Psoas muscle (tissue), 8 donors: Measurements from ENCODE around the gene ANKH. TPM values are rescaled to one million over a fixed set of nuclear protein-coding genes. Genes with fewer than 3 reads are reported as not detected.
A peak's percentile ranks its signal among the peaks of the same experiment; 100 is the strongest.

Experiments
- ATAC-seq, 4 donors: fragments of 200-7000 bp; cut with Tn5 transposase; one replicate each; pipeline ENCODE4 v1.9.1; 2020; ENCODE audit warnings: moderate library complexity in 3 of 4, mild to moderate bottlenecking in 2 of 4
- DNase-seq, 2 donors: peaks; one replicate each; pipeline ENCODE4 v3.0.0-alpha.2; 2020
- H3K27ac ChIP-seq: fragments of 200-600 bp; one replicate; pipeline ENCODE4 v1.8.0; 2022
- H3K27me3 ChIP-seq, 3 donors: fragments of 200-600 bp in 1 of 3; one replicate each; pipeline versions ENCODE4 v1.6.1 to v1.8.0; 2013 to 2022; ENCODE audit warnings: low read length in 2 of 3, mild to moderate bottlenecking in 2 of 3, moderate library complexity in 1 of 3; ENCODE audit not compliant: insufficient read depth in 3 of 3
- H3K36me3 ChIP-seq, 2 donors: fragments of 200-600 bp in 1 of 2; one replicate each; pipeline versions ENCODE4 v1.6.1 to v1.8.0; 2013 to 2022; ENCODE audit warnings: low read depth in 1 of 2, mild to moderate bottlenecking in 1 of 2, moderate library complexity in 1 of 2; ENCODE audit not compliant: insufficient read depth in 1 of 2
- H3K4me1 ChIP-seq: fragments of 200-600 bp; one replicate; pipeline ENCODE4 v1.8.0; 2022
- H3K4me3 ChIP-seq: fragments of 200-600 bp; one replicate; pipeline ENCODE4 v1.8.0; 2022; ENCODE audit warnings: mild to moderate bottlenecking
- H3K9me3 ChIP-seq: fragments of 200-600 bp; one replicate; pipeline ENCODE4 v1.8.0; 2022
- CTCF ChIP-seq: fragments of 200-600 bp; IDR thresholded peaks from one replicate; pipeline ENCODE4 v1.8.0; 2022; ENCODE audit warnings: antibody characterized with exemption
- WGBS, 3 donors: extraction: QIAGEN DNeasy Blood & Tissue Kit; methylation state at CpG; one replicate each; pipeline versions ENCODE4 v1.1.6 to v1.1.7; 2013; 5-methylcytosine and 5-hydroxymethylcytosine counted together
- intact Hi-C, 2 donors: fragments of 100-400 bp; cut with DNase I; formaldehyde crosslinking; loops; one replicate each; pipeline versions ENCODE4 v1.11.0 to v1.14.2; 2022
- polyA plus RNA-seq, 3 donors: library from polyadenylated mRNA; stranded (reverse); fragments of 200-250 nt; gene quantifications; one replicate each; pipeline ENCODE4 v1.2.3, GENCODE V29; 2013
- total RNA-seq, 4 donors: library from RNA; stranded (reverse); fragmentation: NEBNext Ultra II Directional in 2 of 4; extraction: Animal tissue kit (Norgen Biotek cat#: 25700) in 2 of 4; gene quantifications; one replicate each; pipeline versions ENCODE4 v1.2.1 to v1.2.4, GENCODE V29; 2021 to 2023
- donor health status: healthy with polysubstance abuse.
- donor health status: DM: no; HTN: no; CAD: no; lungs with moderate emphysema.
- donor health status: Bipolar disorder and iron deficiency.
- donor health status: healthy.
- donor health status: DM: yes; HTN: yes; CAD: no.
- donor health status: DM: no; HTN: no; CAD: no.
- donor health status: DM: no; HTN: no; CAD: no.
- donor health status: DM: yes; HTN: yes; CAD: no.

The ANKH gene
- total and polyA plus RNA-seq, 7 donors, result 24.0 to 92.8 (median 63.0) TPM

GRCh38 chr5:14900693-14901461 lies 29.3 kb upstream of the ANKH start:
- WGBS, 3 donors, result 43 to 54% (median 45%) methylated on average over 9 of the region's 9 CpGs
- Histone ChIP-seq H3K4me3 (no peak overlapping the region), H3K27me3 (no peaks in the 10 kb centered on the region), H3K27ac (no peak overlapping the region), H3K36me3 (no peaks in the 10 kb centered on the region), H3K4me1 (no peaks in the 10 kb centered on the region), H3K9me3 (no peaks in the 10 kb centered on the region)
- no peak for TF ChIP-seq CTCF
- intact Hi-C loops, result no loop called here
- peak in 3 of 4 donors; percentile 49 to 69 (median 58) for ATAC-seq
- peak in 1 of 2 donors; percentile 41 for DNase-seq

- WGBS, 3 donors, result 83 to 87% (median 84%) methylated on average over 7 of the region's 7 CpGs
Measured at GRCh38 chr5:14896131-14896530, 24.6 kb upstream of the ANKH start.

GRCh38 chr5:14895301-14895700 lies 23.7 kb upstream of the ANKH start:
- H3K4me1 ChIP-seq, result no peaks in the 10 kb centered on the region
- WGBS, 3 donors, result 63 to 77% (median 63%) methylated on average over 6 of the region's 6 CpGs
- no peaks in the 10 kb centered on the region for H3K9me3 ChIP-seq
- TF ChIP-seq CTCF, result no peak
- intact Hi-C loops, result no loop called here
- no peaks in the 10 kb centered on the region for H3K27me3 ChIP-seq
- no peak overlapping the region for H3K4me3 ChIP-seq
- no peaks in the 10 kb centered on the region for H3K36me3 ChIP-seq
- DNase-seq (no peak), ATAC-seq (no peak)
- no peak overlapping the region for H3K27ac ChIP-seq

More at GRCh38 chr5:14896131-14896530, 24.6 kb upstream of the ANKH start:
- Histone ChIP-seq H3K27ac (no peak overlapping the region), H3K36me3 (no peaks in the 10 kb centered on the region), H3K4me1 (no peaks in the 10 kb centered on the region), H3K27me3 (no peaks in the 10 kb centered on the region), H3K4me3 (no peak overlapping the region), H3K9me3 (no peaks in the 10 kb centered on the region)
- intact Hi-C loops, result no loop called here
- DNase-seq, result no peak
- no peak for ATAC-seq
- no peak for TF ChIP-seq CTCF

GRCh38 chr5:14894748-14895147 lies 23.2 kb upstream of the ANKH start:
- intact Hi-C loops, result no loop called here
- Histone ChIP-seq H3K27me3 (no peaks in the 10 kb centered on the region), H3K27ac (no peak overlapping the region), H3K4me3 (no peak overlapping the region), H3K9me3 (no peaks in the 10 kb centered on the region), H3K36me3 (no peaks in the 10 kb centered on the region), H3K4me1 (no peaks in the 10 kb centered on the region)
- ATAC-seq, result no peak
- no peak for TF ChIP-seq CTCF
- 93 to 98% (median 96%) methylated on average over 3 of the region's 3 CpGs for WGBS, 3 donors
- DNase-seq, result no peak

- H3K4me3 ChIP-seq, result no peak overlapping the region
- H3K36me3 ChIP-seq, result no peaks in the 10 kb centered on the region
- ATAC-seq (no peak), DNase-seq (no peak)
- no peak overlapping the region for H3K27ac ChIP-seq
- intact Hi-C loops, result no loop called here
- H3K4me1 ChIP-seq, result no peaks in the 10 kb centered on the region
- no peak for TF ChIP-seq CTCF
- H3K27me3 ChIP-seq, result no peaks in the 10 kb centered on the region
- no peaks in the 10 kb centered on the region for H3K9me3 ChIP-seq
Measured at GRCh38 chr5:14893381-14893780, 21.8 kb upstream of the ANKH start.
